ENCODE data around the gene HEPH.

DNA sequence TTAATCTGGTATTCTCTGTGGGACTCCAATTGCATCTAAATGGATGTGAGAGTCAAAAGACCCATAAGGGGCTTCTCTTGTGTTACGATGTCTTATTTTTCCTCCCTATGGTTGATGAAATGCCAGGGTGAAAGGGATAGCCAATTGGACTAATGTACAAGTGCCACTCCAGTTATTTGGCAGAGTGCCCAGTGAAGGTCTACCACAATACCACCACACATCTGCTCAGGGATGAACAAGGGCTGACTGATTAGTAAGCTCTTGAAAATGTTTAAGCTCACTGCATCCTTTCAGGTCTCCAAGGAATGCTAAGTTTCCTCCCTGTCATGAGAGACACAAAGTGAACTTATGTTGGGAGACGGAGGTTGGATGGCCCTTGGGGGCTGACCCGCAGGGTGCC lies 57.8 kb downstream of the HEPH start:
- TF ChIP-seq CTCF (IDR thresholded peaks at IDR 0.05) (no peak), POLR2A (IDR thresholded peaks at IDR 0.05; ENCODE audit: low read depth) (no peak), EP300 (IDR thresholded peaks at IDR 0.05) (no peak), POLR2AphosphoS5 (IDR thresholded peaks at IDR 0.05) (no peak)

All from esophagus muscularis mucosa (tissue), 4 donors.